ENCODE results near the gene VEGFA.
A peak's percentile ranks its signal among the peaks of the same experiment; 100 is the strongest.

Gene VEGFA

DNA sequence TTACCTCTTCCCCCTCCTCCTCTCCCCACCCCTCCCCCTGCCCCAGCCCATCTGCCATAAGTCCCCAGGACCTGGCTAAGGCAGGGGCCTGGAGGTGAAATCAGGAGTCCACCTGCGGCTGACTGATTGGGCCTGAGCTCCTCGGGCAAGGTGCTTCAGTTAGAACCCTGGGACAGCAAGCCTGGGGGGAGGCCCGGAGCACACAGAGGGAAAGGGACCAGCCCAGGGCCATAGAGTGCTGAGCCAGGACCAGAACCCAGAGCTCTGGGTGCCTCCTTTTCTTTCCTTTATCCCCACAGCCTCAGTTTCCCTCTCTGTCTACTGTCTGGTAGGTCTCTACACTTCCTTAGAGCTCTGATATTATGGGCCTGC, 35.7 kb upstream of the VEGFA start:
- no peak for DNase-seq (ENCODE audit: low spot score)
- no peak overlapping the region for H3K27ac ChIP-seq
- TF ChIP-seq, protein P1, sequence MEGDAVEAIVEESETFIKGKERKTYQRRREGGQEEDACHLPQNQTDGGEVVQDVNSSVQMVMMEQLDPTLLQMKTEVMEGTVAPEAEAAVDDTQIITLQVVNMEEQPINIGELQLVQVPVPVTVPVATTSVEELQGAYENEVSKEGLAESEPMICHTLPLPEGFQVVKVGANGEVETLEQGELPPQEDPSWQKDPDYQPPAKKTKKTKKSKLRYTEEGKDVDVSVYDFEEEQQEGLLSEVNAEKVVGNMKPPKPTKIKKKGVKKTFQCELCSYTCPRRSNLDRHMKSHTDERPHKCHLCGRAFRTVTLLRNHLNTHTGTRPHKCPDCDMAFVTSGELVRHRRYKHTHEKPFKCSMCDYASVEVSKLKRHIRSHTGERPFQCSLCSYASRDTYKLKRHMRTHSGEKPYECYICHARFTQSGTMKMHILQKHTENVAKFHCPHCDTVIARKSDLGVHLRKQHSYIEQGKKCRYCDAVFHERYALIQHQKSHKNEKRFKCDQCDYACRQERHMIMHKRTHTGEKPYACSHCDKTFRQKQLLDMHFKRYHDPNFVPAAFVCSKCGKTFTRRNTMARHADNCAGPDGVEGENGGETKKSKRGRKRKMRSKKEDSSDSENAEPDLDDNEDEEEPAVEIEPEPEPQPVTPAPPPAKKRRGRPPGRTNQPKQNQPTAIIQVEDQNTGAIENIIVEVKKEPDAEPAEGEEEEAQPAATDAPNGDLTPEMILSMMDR (IDR thresholded peaks at IDR 0.05): no peak

DNA sequence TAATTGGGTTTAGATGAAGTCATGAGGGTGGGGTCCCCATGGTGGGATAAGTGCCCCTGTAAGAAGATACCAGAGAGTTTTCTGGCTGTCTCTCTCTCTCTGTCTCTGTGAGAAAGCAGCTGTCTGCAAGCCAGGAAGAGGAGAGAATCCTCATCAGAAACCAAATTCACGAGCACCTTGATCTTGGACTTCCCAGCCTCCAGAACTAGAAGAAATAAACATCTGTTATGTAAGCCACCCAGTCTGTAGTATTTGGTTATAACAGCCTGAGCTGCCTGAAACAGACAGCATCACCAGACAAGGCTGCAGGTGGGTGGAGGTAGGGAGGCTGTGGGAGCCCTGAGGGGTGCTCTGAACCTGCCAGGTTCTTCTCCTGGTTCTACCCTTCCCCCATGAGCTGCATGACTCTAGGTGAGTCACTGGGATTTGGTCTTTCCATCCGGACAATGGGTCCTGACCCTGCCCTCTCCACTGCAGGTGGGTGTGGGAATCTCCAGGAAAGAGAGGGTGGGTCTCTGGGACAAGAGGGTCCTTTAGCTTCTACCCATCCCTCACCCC, 34.3 kb upstream of the VEGFA start:
- Histone ChIP-seq H3K4me3 (no peak overlapping the region), H3K27ac (no peak overlapping the region)
- TF ChIP-seq, protein P1 (IDR thresholded peaks at IDR 0.05): no peak
- no peak for DNase-seq (ENCODE audit: low spot score)

More for the DNA sequence above, 35.7 kb upstream of the VEGFA start:
- no peak overlapping the region for H3K4me3 ChIP-seq

DNA sequence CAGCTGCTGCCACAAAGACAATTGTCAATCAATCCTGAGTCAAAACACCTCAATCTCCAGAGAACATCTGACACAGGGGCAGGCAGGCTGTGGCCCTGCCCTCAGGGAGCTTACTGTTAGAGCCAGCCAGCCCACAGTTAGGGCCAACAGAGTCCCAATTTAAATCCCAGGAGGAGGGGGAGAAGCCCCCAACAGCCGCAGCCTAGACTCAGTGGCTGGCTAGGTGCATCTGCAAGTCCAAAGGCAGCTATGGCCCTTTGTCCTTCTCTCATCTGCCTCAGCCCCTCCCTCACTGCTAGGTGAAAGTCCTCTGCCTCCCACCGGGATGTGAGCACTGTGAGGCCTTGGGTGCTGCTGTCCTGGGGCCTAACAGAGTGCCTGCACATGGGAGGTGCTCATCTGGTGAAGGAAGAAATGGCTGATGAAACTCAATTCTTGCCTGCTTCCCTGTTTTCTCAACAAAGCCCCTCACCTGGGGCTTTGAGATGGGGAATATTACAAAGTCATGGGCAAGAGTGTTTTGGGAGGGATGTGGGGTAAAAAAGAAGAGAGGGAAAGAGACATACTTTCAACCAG, 33.7 kb upstream of the VEGFA start:
- Histone ChIP-seq H3K27ac (no peak overlapping the region), H3K4me3 (no peak overlapping the region)
- DNase-seq (ENCODE audit: low spot score): no peak
- TF ChIP-seq, protein P1 (IDR thresholded peaks at IDR 0.05): no peak

DNA sequence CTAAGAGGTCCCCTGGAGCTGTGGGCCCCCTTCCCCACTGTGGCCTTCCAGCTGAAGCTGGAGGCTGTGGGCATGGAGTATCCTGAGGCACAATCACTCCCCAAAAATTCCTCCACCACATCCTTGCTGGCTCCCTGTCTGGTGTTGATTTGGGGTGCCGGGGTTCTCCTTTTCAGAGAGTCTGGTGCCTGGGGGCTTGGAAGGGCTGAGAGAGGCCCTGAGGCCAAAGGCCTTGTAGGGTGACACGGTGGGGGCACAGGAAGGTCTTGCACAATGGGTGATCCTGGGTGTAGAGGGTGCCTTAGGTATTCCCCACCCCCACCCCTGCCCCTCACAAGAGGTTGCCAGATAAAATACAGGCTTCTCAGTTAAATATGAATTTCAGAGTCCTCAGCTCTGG, 33.2 kb upstream of the VEGFA start:
- H3K4me3 ChIP-seq: no peak overlapping the region
- TF ChIP-seq, protein P1 (IDR thresholded peaks at IDR 0.05): no peak
- H3K27ac ChIP-seq: no peak overlapping the region
- peak; percentile 12 for DNase-seq (ENCODE audit: low spot score)

DNA sequence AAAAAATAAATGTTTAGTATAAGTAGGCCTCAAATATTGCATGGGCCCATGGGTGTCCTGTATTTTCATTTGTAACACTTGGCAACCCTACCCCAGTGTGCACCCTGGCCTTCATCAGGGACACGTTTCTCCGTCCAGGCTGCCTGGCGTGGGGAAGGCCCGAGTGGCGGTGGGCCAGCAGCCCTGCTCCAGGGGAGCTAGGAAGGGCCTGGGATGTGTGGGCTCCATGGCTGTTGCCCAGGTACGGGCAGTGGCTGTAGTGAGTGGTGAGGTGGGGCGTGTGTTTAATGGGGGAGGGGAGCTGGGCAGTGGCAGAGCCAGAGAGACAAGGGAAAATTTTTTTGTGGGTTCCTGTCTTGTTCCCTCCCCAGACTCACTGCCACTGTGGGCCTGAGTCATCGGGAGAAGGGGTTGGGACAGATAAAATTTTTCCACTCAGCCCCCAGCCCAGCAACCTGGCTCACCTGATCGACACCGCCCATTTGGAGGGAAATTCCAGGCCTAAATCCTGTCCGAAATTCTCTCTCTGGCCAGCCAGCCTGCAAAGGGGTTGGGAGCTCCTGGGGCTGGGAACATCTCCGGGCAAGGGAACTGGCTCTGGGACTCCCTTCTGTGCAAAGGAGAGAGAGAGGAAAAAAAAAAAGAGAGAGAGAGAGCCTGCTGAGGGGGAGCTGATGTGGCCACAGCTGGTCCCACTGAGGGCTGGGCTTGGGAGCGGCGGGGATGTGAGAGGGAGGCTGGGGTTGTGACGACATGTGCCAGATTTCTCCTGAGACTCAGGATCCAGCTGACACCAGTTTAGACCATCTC, 32.5 kb upstream of the VEGFA start:
- no peak overlapping the region for H3K27ac ChIP-seq
- peak; percentile 71 for DNase-seq (ENCODE audit: low spot score)
- TF ChIP-seq, protein P1 (IDR thresholded peaks at IDR 0.05): no peak

DNA sequence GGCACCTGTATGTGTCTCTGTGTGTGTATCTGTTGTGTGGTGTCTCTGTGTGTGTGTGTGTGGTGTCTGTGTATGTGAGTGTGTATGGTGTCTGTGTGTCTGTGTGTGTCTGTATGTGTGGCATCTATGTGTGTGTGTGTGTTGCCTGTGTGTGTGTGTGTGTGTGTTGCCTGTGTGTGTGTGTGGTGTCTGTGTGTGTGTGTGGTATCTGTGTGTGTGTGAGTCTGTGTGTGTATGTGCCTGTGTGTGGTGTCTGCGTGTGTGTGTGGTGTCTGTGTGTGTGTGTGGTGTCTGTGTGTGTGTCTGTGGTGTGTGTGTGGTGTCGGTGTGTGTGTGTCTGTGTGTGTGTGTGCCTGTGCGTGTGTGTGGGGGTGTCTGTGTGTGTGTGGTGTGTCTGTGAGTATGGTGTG, 31.7 kb upstream of the VEGFA start:
- DNase-seq (ENCODE audit: low spot score): no peak
- TF ChIP-seq, protein P1 (IDR thresholded peaks at IDR 0.05): no peak
- Histone ChIP-seq H3K4me3 (no peak overlapping the region), H3K27ac (no peak overlapping the region)

More for the DNA sequence above, 32.5 kb upstream of the VEGFA start:
- no peak overlapping the region for H3K4me3 ChIP-seq
